Cardiac muscle cell (in vitro differentiated cells and primary cell): ENCODE results near the gene TSPEAR. TPM values are rescaled to one million over a fixed set of nuclear protein-coding genes. Genes with fewer than 3 reads are reported as not detected.
A peak's percentile ranks its signal among the peaks of the same experiment; 100 is the strongest.

ENCODE experiments used
- DNase-seq, 2 donors: peaks; one replicate each; pipeline versions ENCODE4 v3.0.0 to v3.0.0-alpha.2; 2010 to 2017; ENCODE audit warnings: low read depth in 1 of 2, low spot score in 1 of 2
- H3K27ac ChIP-seq: fragments of 200-600 bp; sonication (generic); 2 replicates; pipeline ENCODE4 v1.5.1; 2016
- H3K27me3 ChIP-seq: fragments of 200-600 bp; sonication (generic); 2 replicates; pipeline ENCODE4 v1.6.0; 2016; ENCODE audit warnings: control low read depth
- H3K36me3 ChIP-seq: fragments of 200-600 bp; sonication (generic); 2 replicates; pipeline ENCODE4 v1.5.1; 2016; ENCODE audit warnings: control low read depth
- H3K4me1 ChIP-seq: fragments of 200-600 bp; sonication (generic); 2 replicates; pipeline ENCODE4 v1.8.1; 2017; ENCODE audit warnings: low read depth, mild to moderate bottlenecking, mixed run types
- H3K4me3 ChIP-seq: fragments of 200-600 bp; sonication (generic); 2 replicates; pipeline ENCODE4 v1.5.1; 2016; ENCODE audit warnings: mild to moderate bottlenecking
- H3K9me3 ChIP-seq: fragments of 200-600 bp; sonication (generic); 2 replicates; pipeline ENCODE4 v1.5.1; 2017; ENCODE audit warnings: low read depth, mild to moderate bottlenecking, control low read depth
- polyA plus RNA-seq: library from polyadenylated mRNA; unstranded; fragments of >200 nt; fragmentation: Nextera tagmentation; extraction: Ambion mirVana; gene quantifications from 2 replicates; pipeline ENCODE4 v1.2.1, GENCODE V29; 2016
- total RNA-seq: library from RNA; depleted of rRNA; stranded (reverse); fragments of >200 nt; gene quantifications from 2 replicates; pipeline ENCODE4 v1.2.3, GENCODE V29; 2016
- TF ChIP-seq, protein P1 (sequence below): IDR thresholded peaks from 2 replicates; pipeline ENCODE4 v1.5.1; 2012; ENCODE audit warnings: low read depth, mild to moderate bottlenecking, low read length

The TSPEAR gene
- total and polyA plus RNA-seq, 2 experiments from 2014 or later: 2.8 to 3.4 TPM

GRCh38 chr21:44485254-44485793 lies 226.0 kb downstream of the TSPEAR start:
- Histone ChIP-seq H3K4me3 (peak overlapping the region; percentile 29), H3K36me3 (no peaks in the 10 kb centered on the region), H3K27ac (peak overlapping the region; percentile 36), H3K9me3 (no peaks in the 10 kb centered on the region), H3K27me3 (no peaks in the 10 kb centered on the region), H3K4me1 (peaks cover 19% of the 10 kb centered on the region)
- DNase-seq: peak in 1 of 2 donors; percentile 74
- TF ChIP-seq, protein P1, sequence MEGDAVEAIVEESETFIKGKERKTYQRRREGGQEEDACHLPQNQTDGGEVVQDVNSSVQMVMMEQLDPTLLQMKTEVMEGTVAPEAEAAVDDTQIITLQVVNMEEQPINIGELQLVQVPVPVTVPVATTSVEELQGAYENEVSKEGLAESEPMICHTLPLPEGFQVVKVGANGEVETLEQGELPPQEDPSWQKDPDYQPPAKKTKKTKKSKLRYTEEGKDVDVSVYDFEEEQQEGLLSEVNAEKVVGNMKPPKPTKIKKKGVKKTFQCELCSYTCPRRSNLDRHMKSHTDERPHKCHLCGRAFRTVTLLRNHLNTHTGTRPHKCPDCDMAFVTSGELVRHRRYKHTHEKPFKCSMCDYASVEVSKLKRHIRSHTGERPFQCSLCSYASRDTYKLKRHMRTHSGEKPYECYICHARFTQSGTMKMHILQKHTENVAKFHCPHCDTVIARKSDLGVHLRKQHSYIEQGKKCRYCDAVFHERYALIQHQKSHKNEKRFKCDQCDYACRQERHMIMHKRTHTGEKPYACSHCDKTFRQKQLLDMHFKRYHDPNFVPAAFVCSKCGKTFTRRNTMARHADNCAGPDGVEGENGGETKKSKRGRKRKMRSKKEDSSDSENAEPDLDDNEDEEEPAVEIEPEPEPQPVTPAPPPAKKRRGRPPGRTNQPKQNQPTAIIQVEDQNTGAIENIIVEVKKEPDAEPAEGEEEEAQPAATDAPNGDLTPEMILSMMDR: no peak

DNA sequence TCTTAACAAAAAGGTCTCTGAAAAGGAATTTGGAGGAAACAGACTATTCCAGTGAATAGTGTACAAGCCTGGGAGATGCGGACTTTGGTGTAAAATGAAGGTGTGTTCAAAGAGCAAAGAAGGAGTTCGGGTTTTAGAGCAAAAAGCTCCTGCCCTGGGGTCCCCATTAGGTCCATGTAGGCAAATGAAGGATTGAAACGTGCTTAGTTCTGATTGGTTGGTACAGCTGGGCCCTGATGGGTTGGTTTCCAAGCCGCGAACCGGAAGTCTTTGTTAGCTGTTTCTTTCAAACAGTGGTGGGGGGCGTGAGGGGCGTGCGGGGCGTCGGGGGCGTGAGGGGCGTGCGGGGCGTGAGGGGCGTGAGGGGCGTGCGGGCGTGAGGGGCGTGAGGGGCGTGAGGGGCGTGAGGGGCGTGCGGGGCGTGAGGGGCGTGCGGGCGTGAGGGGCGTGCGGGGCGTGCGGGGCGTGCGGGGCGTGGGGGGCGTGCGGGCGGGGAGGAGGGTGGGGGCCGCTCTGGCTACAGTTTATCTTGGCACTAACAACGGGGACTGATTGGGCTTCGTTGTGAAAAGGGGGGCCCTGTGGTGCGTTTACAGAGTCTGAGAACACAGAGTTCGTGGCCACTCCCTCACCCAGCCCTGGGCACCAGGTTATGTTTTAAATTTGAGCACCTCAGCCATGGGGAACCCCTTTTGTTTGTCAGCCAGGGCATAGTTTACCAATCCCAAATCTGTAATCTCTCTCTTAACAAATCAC lies 226.7 kb downstream of the TSPEAR start:
- no peak overlapping the region for H3K4me3 ChIP-seq
- H3K36me3 ChIP-seq: no peaks in the 10 kb centered on the region
- H3K27ac ChIP-seq: no peak overlapping the region
- DNase-seq: no peak
- peaks cover 20% of the 10 kb centered on the region for H3K4me1 ChIP-seq
- TF ChIP-seq, protein P1: no peak
- H3K9me3 ChIP-seq: no peaks in the 10 kb centered on the region
- H3K27me3 ChIP-seq: no peaks in the 10 kb centered on the region

DNA sequence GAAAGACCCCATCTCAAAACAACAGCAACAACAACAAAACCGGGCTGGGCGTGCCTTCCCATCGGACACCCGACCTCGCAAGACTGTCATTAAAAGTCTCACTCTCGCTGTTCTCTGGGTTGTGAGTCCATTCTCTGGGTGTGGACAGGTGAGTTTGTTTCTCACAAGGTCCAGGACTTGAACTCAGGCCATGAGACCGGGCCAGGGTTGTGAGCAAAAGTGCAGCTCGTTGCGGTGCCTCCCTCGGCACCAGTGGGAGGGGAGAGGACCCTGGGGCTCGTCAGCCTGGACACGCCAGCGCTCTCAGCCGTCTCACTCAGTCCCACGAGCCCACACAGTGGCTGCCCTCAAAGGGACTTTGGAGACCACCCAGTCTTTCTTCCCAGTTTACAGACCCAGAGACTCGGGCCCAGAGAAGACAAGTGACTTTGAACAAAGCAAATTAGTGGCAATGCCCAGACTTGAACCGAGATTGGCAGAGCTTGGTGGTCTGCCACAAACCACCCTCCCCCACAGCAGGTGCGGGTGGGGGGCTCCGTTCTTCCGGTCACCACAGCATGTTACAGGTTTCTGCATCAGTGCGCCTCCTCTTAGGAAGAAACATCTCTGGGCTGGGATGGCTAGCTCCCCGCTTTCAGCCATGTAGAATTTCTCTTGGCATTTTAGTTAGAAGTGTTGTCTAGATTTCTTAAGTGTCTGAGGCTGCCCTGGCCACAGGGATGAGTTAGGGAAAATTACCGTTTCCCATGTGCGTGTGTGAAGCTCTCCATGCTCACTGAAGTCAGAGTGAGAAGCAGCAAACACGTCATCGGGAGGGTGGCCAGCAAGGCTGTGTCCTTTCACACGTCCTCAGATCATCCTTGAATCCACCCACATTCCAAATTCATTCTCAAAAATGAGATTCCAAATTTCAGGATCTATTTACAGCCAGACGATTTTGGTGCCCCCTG lies 227.8 kb downstream of the TSPEAR start:
- no peaks in the 10 kb centered on the region for H3K9me3 ChIP-seq
- TF ChIP-seq, protein P1: no peak
- no peaks in the 10 kb centered on the region for H3K27me3 ChIP-seq
- peaks cover 20% of the 10 kb centered on the region for H3K4me1 ChIP-seq
- no peak overlapping the region for H3K27ac ChIP-seq
- DNase-seq: no peak
- H3K36me3 ChIP-seq: no peaks in the 10 kb centered on the region
- no peak overlapping the region for H3K4me3 ChIP-seq

DNA sequence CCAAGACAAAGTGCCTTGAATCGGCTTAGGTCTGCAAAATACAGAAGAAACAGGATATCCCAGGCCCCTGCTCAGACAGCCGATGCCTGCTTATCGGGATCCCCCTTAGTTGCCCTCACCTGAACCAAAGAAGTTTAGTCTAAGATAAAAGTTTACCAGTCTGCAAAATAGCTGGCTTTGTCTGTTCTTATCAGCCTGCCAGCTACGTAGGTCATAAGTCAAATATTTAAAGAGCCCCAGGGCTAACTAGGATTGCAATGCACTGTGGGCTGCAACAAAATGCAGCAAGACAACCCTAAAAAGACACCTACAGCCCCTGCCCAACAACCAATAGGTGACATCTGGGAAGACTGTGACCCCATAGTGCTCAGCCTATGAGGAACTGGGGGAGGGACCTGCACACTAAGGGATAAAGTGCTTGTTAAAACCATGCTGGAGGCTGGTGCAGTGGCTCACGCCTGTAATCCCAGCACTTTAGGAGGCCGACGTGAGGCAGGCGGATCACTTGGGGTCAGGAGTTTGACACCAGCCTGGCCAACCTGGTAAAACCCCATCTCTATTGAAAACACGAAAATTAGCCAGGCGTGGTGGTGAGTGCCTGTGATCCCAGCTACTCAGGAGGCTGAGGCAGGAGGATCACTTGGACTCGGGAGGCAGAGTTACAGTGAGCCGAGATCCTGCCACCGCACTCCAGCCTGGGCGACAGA lies 228.6 kb downstream of the TSPEAR start:
- Histone ChIP-seq H3K4me3 (no peak overlapping the region), H3K4me1 (peaks cover 20% of the 10 kb centered on the region), H3K27ac (no peak overlapping the region), H3K27me3 (no peaks in the 10 kb centered on the region), H3K9me3 (no peaks in the 10 kb centered on the region), H3K36me3 (no peaks in the 10 kb centered on the region)
- TF ChIP-seq, protein P1: no peak
- DNase-seq: no peak
